ENCODE results near the gene CYP2S1.

The CYP2S1 gene

GRCh38 chr19:41195675-41196497 is 2.9 kb downstream of the CYP2S1 start:
- DNase-seq (ENCODE audit: low spot score) = no peak

DNA sequence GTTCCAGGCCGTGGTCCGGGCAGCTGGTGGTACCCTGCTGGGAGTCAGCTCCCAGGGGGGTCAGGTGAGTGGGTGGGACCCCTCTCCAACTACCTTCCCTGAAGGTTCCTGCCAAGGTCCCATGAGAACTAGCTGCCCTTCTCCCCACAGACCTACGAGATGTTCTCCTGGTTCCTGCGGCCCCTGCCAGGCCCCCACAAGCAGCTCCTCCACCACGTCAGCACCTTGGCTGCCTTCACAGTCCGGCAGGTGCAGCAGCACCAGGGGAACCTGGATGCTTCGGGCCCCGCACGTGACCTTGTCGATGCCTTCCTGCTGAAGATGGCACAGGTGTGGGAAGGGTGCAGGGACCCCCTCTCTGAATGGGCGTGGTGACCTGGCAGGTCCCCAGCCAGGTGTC is 5.5 kb downstream of the CYP2S1 start:
- no peak for DNase-seq (ENCODE audit: low spot score)

- DNase-seq (ENCODE audit: low spot score) = no peak
These were observed 10.4 kb downstream of the CYP2S1 start for GRCh38 chr19:41203371-41203770.

DNA sequence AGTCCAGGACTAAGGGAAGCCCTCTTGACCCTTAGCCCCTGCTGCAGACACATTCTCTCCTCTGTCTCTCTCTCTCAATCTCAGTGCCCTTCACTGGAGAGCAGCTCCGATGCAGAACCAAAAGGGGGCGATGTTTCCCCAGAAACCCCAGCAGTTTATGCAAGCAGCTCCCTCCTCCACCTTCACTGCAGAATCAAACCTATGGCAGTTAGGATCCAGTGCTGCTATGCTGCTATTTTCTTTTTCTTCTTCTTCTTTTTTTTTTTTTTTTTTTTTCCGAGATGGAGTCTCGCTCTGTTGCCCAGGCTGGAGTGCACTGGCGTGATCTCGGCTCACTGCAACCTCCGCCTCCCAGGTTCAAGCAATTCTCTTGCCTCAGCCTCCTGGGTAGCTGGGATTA is 11.3 kb downstream of the CYP2S1 start:
- DNase-seq (ENCODE audit: low spot score) = peak; percentile 81

DNA sequence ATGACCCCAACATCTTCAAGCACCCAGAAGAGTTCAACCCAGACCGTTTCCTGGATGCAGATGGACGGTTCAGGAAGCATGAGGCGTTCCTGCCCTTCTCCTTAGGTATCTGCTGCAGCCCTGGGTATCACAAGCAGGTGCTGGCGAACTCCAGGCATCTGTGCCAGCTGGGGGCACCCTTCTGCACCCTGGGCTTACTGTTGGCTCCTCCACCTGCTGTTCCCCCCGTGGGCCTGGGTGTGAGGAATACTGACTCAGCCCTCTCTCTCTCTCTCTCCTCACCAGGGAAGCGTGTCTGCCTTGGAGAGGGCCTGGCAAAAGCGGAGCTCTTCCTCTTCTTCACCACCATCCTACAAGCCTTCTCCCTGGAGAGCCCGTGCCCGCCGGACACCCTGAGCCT is 13.0 kb downstream of the CYP2S1 start:
- peak; percentile 9 for DNase-seq (ENCODE audit: low spot score)

DNA sequence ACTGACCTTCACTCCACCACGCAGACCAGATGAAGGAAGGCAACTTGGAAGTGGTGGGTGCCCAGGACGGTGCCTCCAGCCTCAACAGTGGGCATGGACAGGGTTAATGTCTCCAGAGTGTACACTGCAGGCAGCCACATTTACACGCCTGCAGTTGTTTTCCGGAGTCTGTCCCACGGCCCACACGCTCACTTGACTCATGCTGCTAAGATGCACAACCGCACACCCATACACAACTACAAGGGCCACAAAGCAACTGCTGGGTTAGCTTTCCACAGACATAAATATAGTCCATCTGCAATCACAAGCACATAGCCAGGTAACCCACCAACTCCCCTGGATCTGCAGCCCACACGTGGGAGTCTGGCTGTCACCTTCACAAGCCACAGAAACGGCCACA is 13.4 kb downstream of the CYP2S1 start:
- no peak for DNase-seq (ENCODE audit: low spot score)

GRCh38 chr19:41206926-41207750 is 14.1 kb downstream of the CYP2S1 start:
- DNase-seq (ENCODE audit: low spot score) = peak; percentile 54

GRCh38 chr19:41214161-41214560 is 21.1 kb downstream of the CYP2S1 start:
- no peak for DNase-seq (ENCODE audit: low spot score)

- no peak for DNase-seq (ENCODE audit: low spot score)
These were observed 24.7 kb downstream of the CYP2S1 start for GRCh38 chr19:41217741-41218140.

- no peak for DNase-seq (ENCODE audit: low spot score)
These were observed 25.2 kb downstream of the CYP2S1 start for GRCh38 chr19:41218249-41218614.

GRCh38 chr19:41218615-41219507 is 25.8 kb downstream of the CYP2S1 start, which contains the start of gene AXL:
Gene AXL (plus strand): TSS chr19:41219223. CDS start chr19:41219393, 170 bp downstream.
- DNase-seq (ENCODE audit: low spot score) = no peak

DNA sequence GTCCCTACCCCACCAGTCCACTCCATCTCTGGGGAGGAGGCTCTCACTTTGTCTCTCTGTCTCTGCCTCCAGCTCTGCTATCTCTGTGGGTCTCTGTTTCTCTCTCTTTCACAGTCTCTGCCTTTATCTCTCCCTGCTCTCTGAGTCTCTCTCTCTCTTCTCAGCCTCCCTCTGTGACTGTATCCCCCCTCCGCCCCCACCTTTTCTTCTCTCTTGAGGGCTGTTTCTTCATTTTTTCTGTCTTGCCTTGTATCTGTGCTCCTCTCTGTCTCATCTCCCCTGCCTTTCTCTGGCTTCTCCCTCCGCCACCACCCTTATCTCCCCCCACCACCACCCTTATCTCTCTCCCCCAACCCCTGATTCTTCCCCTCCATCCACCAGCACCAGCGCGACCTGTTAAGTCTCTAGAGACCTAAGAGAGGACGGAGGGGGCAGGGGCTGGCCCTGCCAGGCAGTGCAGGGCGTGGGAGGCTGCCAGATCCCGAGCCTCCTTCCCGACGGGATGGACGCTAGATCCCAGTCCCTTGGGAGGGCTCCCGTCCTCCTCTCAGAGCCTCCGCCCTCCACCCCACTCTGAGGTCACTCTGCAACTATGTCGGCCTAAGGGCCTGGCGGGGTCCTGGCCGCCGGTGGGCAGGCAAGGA is 27.0 kb downstream of the CYP2S1 start:
- no peak for DNase-seq (ENCODE audit: low spot score)

GRCh38 chr19:41220811-41221210 is 27.8 kb downstream of the CYP2S1 start:
- DNase-seq (ENCODE audit: low spot score) = no peak

- DNase-seq (ENCODE audit: low spot score) = no peak
These were observed 28.6 kb downstream of the CYP2S1 start for GRCh38 chr19:41221514-41222205.

GRCh38 chr19:41222240-41222639 is 29.2 kb downstream of the CYP2S1 start:
- DNase-seq (ENCODE audit: low spot score) = no peak

DNA sequence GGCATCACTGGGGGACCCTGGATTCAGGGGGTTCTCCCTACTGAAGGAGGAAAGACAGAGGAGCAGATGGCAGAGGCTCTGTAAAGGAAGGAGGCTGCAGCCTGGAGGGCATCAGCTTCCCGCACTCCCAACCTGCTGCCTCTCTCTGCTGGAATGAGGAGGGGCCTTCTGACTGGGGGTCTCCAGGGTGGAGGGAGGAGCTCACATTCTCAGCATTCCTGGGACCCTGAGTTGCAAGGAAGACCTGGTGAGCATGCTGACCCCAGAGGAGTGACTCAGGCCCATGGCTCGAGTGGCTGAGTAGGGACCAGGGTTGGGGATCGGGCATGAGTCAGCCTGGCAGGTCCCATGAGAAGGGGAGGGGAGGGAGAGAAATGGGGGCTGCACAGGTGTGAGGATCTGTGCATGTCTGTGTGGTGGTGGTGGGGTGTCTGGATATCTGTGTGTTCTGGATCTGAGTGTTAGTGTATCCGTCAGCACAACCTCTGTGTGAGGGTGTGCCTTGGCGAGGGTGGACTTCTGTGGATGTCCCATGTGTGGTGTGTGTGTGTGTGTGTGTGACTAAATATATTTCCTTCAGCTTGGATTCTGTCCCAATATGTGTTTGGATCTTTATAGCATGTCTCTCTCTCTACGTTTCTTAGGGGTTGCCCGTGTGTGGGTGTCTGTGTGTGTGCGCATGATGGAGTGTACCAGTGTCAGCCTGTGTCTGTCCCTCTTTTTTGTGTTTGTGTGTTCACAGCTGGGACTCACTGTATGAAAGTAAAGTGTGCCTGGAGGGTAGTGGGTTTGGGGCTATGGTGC is 30.6 kb downstream of the CYP2S1 start:
- no peak for DNase-seq (ENCODE audit: low spot score)

- DNase-seq (ENCODE audit: low spot score) = no peak
These were observed 31.6 kb downstream of the CYP2S1 start for GRCh38 chr19:41224632-41225031.

- no peak for DNase-seq (ENCODE audit: low spot score)
These were observed 32.4 kb downstream of the CYP2S1 start for GRCh38 chr19:41225238-41226052.

Measured in hematopoietic multipotent progenitor cell treated with erythropoietin and hydrocortisone succinate and interleukin-3 and kit ligand, for 17 days (in vitro differentiated cells).